ENCODE data around the gene NDUFV3.
"Not testable (repeated sequence)": the region's sequence is repeated elsewhere in the genome, so short reads cannot be mapped to it uniquely, and the experiment has no call there.

The NDUFV3 gene

GRCh38 chr21:42857216-42857615 lies 35.9 kb upstream of the NDUFV3 start:
- no peak for DNase-seq

GRCh38 chr21:42858185-42858847 lies 34.8 kb upstream of the NDUFV3 start:
- DNase-seq: no peak

GRCh38 chr21:42858957-42859890 lies 33.9 kb upstream of the NDUFV3 start:
- no peak for DNase-seq

- DNase-seq: no peak
These were observed 33.2 kb upstream of the NDUFV3 start for GRCh38 chr21:42859891-42860230.

GRCh38 chr21:42860345-42860744 lies 32.8 kb upstream of the NDUFV3 start:
- DNase-seq: no peak

- DNase-seq: no peak
These were observed 31.7 kb upstream of the NDUFV3 start for GRCh38 chr21:42861311-42861847.

GRCh38 chr21:42861848-42862400 lies 31.2 kb upstream of the NDUFV3 start:
- DNase-seq: no peak

- no peak for DNase-seq
These were observed 30.2 kb upstream of the NDUFV3 start for GRCh38 chr21:42862774-42863503.

- DNase-seq: no peak
These were observed 29.6 kb upstream of the NDUFV3 start for GRCh38 chr21:42863504-42863870.

GRCh38 chr21:42864286-42864685 lies 28.8 kb upstream of the NDUFV3 start:
- DNase-seq: no peak

GRCh38 chr21:42864815-42865775 lies 28.0 kb upstream of the NDUFV3 start:
- DNase-seq: no peak

- no peak for DNase-seq
These were observed 27.3 kb upstream of the NDUFV3 start for GRCh38 chr21:42865776-42866160.

- no peak for DNase-seq
These were observed 24.9 kb upstream of the NDUFV3 start for GRCh38 chr21:42868196-42868595.

- DNase-seq: no peak
These were observed 20.0 kb upstream of the NDUFV3 start for GRCh38 chr21:42873096-42873495.

- not testable (repeated sequence) for DNase-seq
These were observed 17.3 kb upstream of the NDUFV3 start for GRCh38 chr21:42875811-42876210.

- no peak for DNase-seq
These were observed 14.5 kb upstream of the NDUFV3 start for GRCh38 chr21:42878678-42878992.

GRCh38 chr21:42878993-42879787 lies 13.9 kb upstream of the NDUFV3 start, which contains the start of gene WDR4:
TSS of gene WDR4 (minus strand) at chr21:42879539. CDS start at chr21:42879495, 44 bp downstream.
- peak; percentile 97 to 99 for DNase-seq

- DNase-seq: no peak
These were observed 12.8 kb upstream of the NDUFV3 start for GRCh38 chr21:42880352-42880751.

- DNase-seq: no peak
These were observed 9.2 kb upstream of the NDUFV3 start for GRCh38 chr21:42883921-42884320.

GRCh38 chr21:42887326-42887725 lies 5.8 kb upstream of the NDUFV3 start:
- DNase-seq: no peak

GRCh38 chr21:42892582-42892930 lies 553 bp upstream of the NDUFV3 start:
- no peak for DNase-seq
